ENCODE measurements around the gene EFTUD2.

- no peak for TF ChIP-seq POLR2A (IDR thresholded peaks at IDR 0.05; ENCODE audit: low read length)
- no peak for TF ChIP-seq GATA1 (IDR thresholded peaks at IDR 0.05; ENCODE audit: low read depth, low read length)
These were observed 33.5 kb upstream of the EFTUD2 start for GRCh38 chr17:44932787-44933097.
